IPS-NIHi7 (cell line): Measurements from ENCODE around the gene GNE.
"Not testable (repeated sequence)": the region's sequence is repeated elsewhere in the genome, so short reads cannot be mapped to it uniquely, and the experiment has no call there.

Experiments
- DNase-seq: peaks from one replicate; pipeline ENCODE4 v3.0.0; 2012; ENCODE audit warnings: mixed read lengths; ENCODE audit errors: extremely low spot score

The GNE gene

GRCh38 chr9:36273354-36273753 lies 15.1 kb upstream of the GNE start:
- DNase-seq, result not testable (repeated sequence)

GRCh38 chr9:36268007-36268427 lies 9.8 kb upstream of the GNE start:
- DNase-seq, result no peak

GRCh38 chr9:36264896-36265295 lies 6.6 kb upstream of the GNE start:
- DNase-seq, result no peak

GRCh38 chr9:36263683-36264082 lies 5.4 kb upstream of the GNE start:
- no peak for DNase-seq

GRCh38 chr9:36258996-36259533 lies 817 bp upstream of the GNE start:
- DNase-seq, result no peak

GRCh38 chr9:36251428-36251827 lies 6.8 kb downstream of the GNE start:
- no peak for DNase-seq

- DNase-seq, result no peak
These were observed 8.2 kb downstream of the GNE start for GRCh38 chr9:36250079-36250478.

- no peak for DNase-seq
These were observed 9.1 kb downstream of the GNE start for GRCh38 chr9:36249189-36249588.

- DNase-seq, result not testable (repeated sequence)
These were observed 10.2 kb downstream of the GNE start for GRCh38 chr9:36248061-36248460.

- no peak for DNase-seq
These were observed 10.9 kb downstream of the GNE start for GRCh38 chr9:36247356-36247755.

- DNase-seq, result no peak
These were observed 12.3 kb downstream of the GNE start for GRCh38 chr9:36245906-36246305.

GRCh38 chr9:36239675-36240074 lies 18.6 kb downstream of the GNE start:
- DNase-seq, result not testable (repeated sequence)

GRCh38 chr9:36239205-36239604 lies 19.0 kb downstream of the GNE start:
- not testable (repeated sequence) for DNase-seq

- DNase-seq, result no peak
These were observed 21.0 kb downstream of the GNE start for GRCh38 chr9:36237230-36237629.

GRCh38 chr9:36222449-36222848 lies 35.8 kb downstream of the GNE start:
- no peak for DNase-seq

- no peak for DNase-seq
These were observed 36.6 kb downstream of the GNE start for GRCh38 chr9:36221667-36222066.

GRCh38 chr9:36218411-36218901 lies 39.8 kb downstream of the GNE start:
- no peak for DNase-seq

- DNase-seq, result no peak
These were observed 40.2 kb downstream of the GNE start for GRCh38 chr9:36218011-36218410.

- no peak for DNase-seq
These were observed 40.8 kb downstream of the GNE start for GRCh38 chr9:36217256-36217968.

- DNase-seq, result no peak
These were observed 43.7 kb downstream of the GNE start for GRCh38 chr9:36214571-36214970.

- no peak for DNase-seq
These were observed 44.3 kb downstream of the GNE start for GRCh38 chr9:36213989-36214388.

GRCh38 chr9:36213387-36213786 lies 44.9 kb downstream of the GNE start:
- no peak for DNase-seq

GRCh38 chr9:36211510-36211909 lies 46.7 kb downstream of the GNE start:
- no peak for DNase-seq

- no peak for DNase-seq
These were observed 47.5 kb downstream of the GNE start for GRCh38 chr9:36210722-36211121.
